Measurements from ENCODE around the gene CUTA.

CUTA gene

DNA sequence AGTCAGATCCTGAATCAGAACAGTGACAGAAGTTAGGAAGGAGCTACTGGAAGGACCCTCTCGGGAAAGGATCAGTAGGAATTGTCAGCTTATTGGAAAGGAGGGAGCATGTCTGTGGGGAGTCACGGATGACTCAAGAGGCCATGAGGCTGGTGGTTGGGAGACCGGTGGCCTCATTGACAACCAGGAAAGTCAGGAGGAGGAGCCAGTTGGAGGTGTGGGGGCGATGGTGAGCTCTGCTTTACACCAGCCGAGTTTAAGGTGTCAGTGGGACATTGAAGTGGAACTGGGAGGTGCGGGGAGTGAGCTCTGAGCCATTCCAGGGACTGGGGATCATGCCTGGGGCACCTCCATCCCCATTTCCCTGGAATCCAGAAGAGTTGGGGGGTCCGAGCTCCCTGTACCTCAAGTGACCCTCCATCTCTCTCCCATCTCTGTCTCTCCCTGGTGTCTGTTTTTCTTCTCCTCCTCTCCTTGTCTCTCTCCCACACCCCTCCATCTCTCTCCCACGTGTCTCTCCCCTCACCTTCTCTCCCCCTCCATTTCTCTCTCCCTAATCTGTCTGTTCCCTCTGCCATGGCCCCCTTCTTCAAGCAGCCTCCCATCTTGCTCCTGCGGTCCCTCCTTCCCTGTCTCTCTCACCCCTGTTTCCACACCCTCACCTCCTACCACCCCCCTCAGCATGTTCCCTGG is 22.2 kb upstream of the CUTA start:
- peak; percentile 62 for DNase-seq (ENCODE audit: low read depth)

- no peak for DNase-seq (ENCODE audit: low read depth)
Measured at GRCh38 chr6:33438978-33439594, 21.2 kb upstream of the CUTA start.

GRCh38 chr6:33437666-33438065 is 19.8 kb upstream of the CUTA start:
- no peak for DNase-seq (ENCODE audit: low read depth)

- no peak for DNase-seq (ENCODE audit: low read depth)
Measured at GRCh38 chr6:33434961-33435360, 17.1 kb upstream of the CUTA start.

- no peak for DNase-seq (ENCODE audit: low read depth)
Measured at GRCh38 chr6:33433544-33434191, 15.8 kb upstream of the CUTA start.

DNA sequence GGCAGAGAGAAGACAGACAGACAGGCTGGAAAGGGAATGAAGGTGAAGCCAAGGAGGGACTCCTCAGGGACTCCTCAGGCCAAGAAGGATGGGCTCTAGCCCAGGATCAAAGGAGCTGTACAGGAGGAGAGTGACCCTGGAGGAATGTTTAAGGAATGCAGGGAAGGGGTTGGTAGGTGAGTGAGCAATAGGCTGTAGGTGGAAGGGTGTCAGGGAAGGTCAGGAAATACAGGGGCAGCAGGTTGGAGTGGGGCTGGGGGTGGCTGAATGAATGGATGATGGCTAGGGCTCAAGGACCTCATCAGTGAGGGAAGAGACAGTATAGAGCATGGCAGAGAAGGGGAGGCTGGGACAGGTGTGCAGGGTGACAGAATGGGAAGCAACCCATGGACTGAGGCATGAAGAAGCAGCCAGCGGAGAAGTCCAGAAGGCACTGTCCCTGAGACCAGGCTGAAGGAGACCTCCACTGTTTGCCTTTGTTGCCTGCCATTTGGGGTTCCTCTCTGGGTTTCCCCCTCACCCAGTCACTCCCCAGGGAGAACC is 15.2 kb upstream of the CUTA start:
- DNase-seq (ENCODE audit: low read depth): no peak

DNA sequence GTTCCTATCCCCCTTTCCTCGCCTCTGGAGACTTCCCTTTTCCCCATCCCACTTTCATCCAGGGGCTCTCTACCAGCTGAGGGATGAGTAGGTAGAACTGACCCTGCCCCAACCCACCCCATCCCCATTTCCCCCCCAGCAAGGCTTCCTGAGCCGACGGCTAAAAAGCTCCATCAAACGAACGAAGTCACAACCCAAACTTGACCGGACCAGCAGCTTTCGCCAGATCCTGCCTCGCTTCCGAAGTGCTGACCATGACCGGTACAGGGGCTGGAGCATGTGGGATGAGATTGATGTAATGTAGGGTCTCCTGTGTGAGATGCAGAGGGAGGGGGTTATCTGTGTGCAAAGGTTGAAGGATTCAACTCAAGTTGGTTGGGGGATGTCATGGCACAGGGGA is 14.6 kb upstream of the CUTA start:
- DNase-seq (ENCODE audit: low read depth): no peak

DNA sequence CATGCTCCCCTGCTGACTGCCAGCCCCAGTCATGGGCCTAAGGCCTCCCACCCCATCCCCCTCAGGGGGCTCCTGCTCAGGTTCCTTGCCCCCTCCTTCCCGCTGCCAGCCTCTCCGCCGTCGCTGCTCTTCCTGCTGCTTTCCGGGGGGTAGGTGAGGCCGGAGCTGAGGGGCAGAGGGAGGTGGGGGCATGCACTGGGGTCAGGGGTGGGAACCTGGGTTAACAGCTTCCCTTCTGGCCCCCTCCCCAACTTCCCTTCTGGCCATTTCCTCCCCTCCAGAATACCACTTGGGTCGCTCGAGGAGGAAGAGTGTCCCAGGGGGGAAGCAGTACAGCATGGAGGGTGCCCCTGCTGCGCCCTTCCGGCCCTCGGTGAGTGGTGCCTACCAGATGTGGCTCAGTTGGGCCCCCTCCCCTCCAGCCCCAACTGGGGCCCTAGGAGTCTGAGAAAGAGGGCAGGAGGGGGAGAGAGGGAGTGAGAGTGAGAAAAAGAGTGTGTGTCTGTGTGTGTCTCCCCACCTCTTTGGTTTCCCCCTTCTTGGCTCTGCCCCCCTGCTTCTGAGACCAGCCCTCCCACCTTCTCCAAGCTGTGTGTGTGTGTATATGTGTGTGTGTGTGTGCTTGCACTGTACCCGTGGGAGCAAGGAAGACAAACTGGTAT is 14.1 kb upstream of the CUTA start:
- no peak for DNase-seq (ENCODE audit: low read depth)

GRCh38 chr6:33430991-33431879 is 13.3 kb upstream of the CUTA start:
- peak; percentile 76 for DNase-seq (ENCODE audit: low read depth)

- DNase-seq (ENCODE audit: low read depth): no peak
Measured at GRCh38 chr6:33430334-33430733, 12.4 kb upstream of the CUTA start.

GRCh38 chr6:33429750-33430052 is 11.8 kb upstream of the CUTA start:
- DNase-seq (ENCODE audit: low read depth): no peak

- no peak for DNase-seq (ENCODE audit: low read depth)
Measured at GRCh38 chr6:33428966-33429749, 11.3 kb upstream of the CUTA start.

DNA sequence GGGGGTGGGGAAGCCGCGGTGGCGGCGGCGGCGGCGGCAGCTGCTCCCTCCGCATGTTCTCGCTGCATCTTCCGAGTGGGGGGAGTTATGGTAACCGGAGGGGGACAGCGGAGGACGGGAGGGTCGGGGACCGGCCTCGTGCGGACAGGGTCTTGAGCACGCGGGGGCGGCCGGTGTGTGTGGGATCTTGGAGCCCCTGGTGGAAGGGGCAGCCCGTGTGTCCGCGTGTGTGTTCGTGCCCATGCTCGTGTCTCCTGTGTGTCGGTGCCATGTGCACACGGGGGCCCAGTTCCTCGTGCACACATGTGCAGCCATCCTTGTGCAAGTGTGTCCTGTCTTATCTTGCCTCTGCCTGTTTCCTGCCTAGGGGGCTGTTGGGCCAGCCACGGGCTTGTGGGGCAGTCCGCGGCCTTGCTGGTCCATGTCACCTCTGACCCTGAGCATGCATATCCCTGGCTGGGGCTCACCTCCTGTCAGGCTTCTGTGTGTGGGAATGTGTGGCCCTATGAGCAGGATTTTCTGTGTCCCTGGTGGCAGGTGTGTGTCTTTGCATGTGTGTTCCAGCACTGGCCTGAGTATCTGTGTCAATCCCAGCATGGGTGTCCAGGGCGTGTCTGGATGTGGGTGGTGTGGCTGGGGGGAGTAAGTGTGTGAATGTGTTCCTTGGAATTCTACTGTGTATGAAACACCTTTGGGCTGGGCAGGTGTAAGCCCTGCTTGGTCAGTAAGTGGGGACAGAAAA is 10.5 kb upstream of the CUTA start:
- DNase-seq (ENCODE audit: low read depth): peak; percentile 72

DNA sequence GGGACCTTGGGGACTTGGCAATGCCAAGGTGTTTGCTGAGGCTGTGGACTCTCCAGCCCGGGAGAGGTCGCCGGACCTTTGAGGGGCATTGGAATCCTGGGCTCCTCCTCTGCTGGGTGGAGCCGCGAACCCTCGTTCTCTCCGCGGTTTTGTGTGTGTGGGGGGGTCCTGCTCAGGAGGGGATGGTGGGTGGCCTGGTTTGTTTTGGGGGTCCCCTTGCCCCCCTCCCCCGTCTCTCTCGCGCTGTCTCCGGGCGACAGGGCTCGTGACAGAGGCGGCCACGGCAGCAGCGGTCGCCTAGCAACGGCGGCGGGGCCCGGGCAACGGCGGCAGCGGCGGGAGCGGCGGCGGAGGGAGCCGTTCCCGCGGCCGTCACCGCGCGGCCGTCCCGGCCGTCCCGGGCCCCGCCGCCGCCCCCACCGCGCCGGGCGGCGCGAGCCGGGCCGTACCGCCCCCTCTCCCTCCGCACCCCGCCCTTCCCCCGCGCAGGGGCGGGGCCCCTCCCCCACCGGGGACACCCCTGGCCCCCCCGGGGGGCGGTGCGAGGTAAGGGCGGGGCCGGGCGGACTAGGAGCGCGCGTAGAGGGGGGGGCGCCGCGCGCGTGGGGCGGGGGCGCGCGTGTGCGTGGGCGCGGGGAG is 9.8 kb upstream of the CUTA start:
- peak; percentile 50 for DNase-seq (ENCODE audit: low read depth)

GRCh38 chr6:33426590-33427511 is 8.9 kb upstream of the CUTA start:
- DNase-seq (ENCODE audit: low read depth): peak; percentile 33

DNA sequence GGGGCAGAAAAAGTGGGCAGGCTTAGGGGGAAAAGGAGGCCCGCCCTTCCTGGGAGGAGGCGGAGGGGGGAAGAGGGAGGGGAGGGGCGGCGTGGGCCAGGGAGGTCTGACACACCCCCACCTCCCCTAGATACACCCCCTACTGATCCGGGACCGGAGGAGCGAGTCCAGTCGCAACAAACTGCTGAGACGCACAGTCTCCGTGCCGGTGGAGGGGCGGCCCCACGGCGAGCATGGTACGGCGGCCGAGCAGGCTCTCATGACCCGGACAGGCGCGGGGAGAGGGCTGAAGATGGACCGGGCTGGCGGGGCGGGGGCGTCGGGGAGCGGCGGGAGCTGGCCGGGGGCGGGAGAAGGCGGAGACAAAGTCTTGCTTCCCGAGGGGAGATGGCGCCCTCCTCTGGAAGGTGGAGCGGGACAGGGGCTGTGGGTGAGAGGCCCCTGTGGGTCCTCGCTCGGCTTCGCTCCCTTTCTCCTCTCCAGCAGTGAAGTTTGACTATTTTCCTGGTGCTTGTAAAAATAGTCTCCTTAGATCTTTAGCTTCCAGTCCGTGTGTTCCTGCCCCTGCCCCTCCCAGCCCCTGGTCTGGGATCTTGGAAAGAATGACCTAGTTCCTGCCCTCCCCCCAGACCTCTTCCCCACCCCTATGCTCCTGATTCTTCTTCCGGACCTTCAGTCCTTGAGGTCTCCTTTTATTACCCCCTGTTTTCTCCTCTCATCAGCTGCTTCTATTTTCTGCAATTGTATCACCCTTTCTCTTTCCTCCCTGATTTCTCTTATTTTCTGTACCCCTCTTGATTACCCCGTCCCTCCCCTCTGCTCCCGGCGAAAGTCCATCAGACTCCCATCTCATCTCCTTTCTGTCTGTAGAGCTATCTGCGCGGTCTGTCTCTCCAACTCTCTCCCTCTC is 8.0 kb upstream of the CUTA start:
- DNase-seq (ENCODE audit: low read depth): peak; percentile 87

GRCh38 chr6:33424855-33425667 is 7.2 kb upstream of the CUTA start:
- no peak for DNase-seq (ENCODE audit: low read depth)
